Stomach (tissue), 4 donors: Measurements from ENCODE around the gene KDM4B.

Source experiments
- EP300 ChIP-seq: sonication (generic); formaldehyde crosslinking; IDR thresholded peaks from one replicate; pipeline ENCODE4 v1.6.1; 2017; ENCODE audit warnings: antibody characterized with exemption
- TF ChIP-seq, protein P1 (sequence below), 7 experiments: fragments of 450-650 bp in 4 of 7; fragments of 200-600 bp in 3 of 7; sonication (generic) in 3 of 7; IDR thresholded peaks; one replicate each; pipeline ENCODE4 v1.5.1; 2016 to 2019; ENCODE audit warnings: antibody characterized with exemption in 7 of 7, control low read depth in 2 of 7, mild to moderate bottlenecking in 1 of 7

DNA sequence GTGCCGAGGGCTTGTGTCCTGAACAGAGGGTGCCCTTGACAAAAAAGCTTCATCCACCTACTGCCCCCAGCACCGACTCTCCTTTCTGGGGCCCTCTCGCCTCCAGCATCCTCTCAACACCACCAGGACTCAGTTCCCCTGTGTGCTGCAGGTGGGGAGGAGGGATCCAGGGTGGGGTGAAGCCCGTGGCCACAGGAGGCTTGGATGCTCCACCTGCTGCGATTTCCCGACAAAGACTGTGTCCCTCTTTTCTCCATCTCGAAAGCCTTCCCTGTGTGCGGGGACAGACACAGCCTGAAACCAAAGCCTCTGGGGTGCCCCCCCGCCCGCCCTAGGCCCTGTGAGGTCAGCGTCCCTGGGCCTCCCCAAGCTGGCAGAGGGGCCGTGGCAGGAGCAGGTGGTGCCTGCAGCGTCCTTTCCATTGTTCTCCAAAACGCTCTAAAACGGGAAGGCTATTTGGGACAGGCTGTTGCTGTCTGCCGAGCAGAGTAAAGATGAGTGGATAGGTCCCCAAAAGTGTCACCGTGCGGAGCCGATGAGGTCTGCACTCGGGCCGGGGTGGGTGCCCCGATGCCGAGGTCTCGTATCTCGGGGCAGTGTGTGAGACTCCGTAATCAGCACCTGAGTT, 186.0 kb downstream of the KDM4B start:
- TF ChIP-seq, protein P1, sequence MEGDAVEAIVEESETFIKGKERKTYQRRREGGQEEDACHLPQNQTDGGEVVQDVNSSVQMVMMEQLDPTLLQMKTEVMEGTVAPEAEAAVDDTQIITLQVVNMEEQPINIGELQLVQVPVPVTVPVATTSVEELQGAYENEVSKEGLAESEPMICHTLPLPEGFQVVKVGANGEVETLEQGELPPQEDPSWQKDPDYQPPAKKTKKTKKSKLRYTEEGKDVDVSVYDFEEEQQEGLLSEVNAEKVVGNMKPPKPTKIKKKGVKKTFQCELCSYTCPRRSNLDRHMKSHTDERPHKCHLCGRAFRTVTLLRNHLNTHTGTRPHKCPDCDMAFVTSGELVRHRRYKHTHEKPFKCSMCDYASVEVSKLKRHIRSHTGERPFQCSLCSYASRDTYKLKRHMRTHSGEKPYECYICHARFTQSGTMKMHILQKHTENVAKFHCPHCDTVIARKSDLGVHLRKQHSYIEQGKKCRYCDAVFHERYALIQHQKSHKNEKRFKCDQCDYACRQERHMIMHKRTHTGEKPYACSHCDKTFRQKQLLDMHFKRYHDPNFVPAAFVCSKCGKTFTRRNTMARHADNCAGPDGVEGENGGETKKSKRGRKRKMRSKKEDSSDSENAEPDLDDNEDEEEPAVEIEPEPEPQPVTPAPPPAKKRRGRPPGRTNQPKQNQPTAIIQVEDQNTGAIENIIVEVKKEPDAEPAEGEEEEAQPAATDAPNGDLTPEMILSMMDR (IDR thresholded peaks at IDR 0.05), result no peak
- TF ChIP-seq EP300, result no peak
